Urothelium cell line (cell line): ENCODE data around the gene MAP6.
"Not testable (repeated sequence)": the region's sequence is repeated elsewhere in the genome, so short reads cannot be mapped to it uniquely, and the experiment has no call there.

Source experiments
- DNase-seq: peaks from one replicate; pipeline ENCODE4 v3.0.0; 2011; ENCODE audit warnings: low spot score, mixed read lengths
- FAIRE-seq: peaks from 2 replicates; lab custom pipeline; 2011; peaks lifted over from hg19 to GRCh38; lab: Jason Lieb, UNC

Gene MAP6

DNA sequence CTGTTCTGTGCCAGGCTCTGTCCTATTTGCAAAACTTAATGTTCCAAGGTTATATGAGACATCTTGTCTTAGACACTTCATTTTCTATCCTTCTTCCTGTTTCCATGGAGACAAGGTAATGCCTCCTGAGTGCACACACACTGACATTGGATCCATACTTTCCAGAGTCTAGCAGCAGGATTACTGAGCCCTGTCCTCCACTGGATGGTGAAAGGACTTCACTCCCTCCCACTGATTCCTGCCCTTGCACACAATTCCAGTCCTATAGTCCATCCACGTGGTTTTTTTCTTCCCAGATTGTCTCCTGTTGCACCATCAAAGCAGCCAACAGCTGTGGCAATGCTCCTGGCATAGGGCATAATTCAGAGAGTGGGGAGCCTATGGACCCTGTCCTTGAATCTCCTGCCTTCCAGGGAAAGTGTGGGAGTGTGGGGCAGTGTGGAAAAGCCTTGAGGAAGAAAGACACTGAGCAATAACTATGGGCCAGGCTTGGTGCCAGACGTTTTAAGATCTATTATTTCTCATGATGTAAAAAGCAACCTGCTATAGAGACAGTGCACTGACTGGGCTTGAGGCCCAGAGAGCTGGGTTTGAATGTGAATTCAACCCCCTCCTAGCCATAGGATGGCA lies 75.4 kb downstream of the MAP6 start:
- FAIRE-seq (no peak), DNase-seq (no peak)

DNA sequence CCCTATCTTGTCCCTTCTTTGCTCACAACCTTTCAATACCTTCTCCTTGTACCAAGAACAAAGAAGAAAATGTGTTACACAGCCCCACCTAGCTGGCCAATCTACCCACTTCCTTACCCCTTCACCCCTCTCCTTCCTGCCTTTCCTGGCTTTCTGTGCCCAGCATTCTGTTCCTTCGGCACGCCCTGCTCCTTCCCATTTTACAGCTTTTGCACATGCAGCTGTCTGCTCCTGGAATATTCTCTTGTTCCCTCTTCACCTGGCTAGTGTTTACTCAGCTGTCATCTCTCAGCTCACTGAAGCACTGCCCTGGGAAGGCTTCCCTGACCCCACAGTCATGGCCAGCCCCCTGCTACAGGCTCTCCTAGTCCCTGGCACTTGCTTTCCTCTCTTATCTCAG lies 76.1 kb downstream of the MAP6 start:
- no peak for DNase-seq
- FAIRE-seq: no peak

DNA sequence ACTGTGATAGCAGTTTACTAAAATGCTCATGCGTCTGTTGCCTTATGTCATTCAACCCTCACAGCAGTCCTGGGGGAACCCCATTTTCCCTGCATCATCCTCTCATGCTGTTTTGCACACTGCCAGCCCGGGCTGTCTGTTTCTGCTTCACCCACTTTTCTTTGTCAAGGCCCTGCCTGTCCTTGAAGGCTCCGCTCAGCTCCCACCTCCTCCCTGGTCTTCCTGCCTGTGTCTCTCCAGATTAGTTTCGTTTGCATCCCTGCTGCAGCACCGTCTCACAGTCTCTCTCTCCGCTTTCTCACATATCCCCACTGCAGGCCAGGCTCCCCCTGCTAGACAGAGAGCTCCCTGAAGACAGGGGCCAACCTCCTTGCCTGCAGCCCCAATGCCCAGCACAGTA lies 76.9 kb downstream of the MAP6 start:
- DNase-seq (no peak), FAIRE-seq (no peak)

DNA sequence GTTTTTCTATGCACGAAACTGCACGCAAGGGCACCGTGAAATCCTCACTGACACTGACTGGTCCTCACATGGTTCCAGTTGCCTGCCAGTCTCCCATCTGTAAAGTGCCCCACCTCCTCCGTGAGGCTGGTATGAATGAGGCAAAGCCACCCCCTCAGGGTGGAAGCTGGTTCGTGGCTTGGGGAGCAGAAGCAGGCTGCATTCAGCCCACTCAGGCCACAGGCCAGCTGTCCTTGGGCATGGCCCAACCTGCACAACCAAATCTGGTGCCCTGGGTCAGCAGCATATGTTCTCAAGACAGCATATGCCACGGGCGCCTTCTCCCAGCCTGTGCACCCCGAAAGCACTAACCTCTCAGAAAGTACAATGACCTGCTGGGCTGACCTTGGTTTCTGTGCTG lies 77.5 kb downstream of the MAP6 start:
- no peak for DNase-seq
- FAIRE-seq: no peak

DNA sequence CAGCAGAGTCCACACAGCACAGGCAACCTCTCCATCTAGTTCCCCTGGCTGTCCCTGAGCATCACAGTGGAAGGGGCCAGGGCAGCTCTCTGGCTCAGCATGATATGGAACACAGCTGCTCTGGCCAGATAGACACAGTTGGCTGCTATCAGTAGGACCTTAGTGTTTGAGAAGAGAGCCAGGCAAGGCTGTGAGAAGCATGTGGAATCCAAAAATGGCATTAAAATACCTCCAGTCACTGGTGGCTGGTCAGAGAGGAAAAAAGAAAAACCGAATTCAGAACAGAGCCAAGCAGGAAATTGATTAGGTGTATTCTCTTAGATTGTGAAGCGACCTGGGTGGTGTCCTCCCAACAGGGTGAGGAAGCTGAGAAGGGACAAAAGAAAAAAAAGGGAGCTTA lies 78.9 kb downstream of the MAP6 start:
- FAIRE-seq (no peak), DNase-seq (no peak)

DNA sequence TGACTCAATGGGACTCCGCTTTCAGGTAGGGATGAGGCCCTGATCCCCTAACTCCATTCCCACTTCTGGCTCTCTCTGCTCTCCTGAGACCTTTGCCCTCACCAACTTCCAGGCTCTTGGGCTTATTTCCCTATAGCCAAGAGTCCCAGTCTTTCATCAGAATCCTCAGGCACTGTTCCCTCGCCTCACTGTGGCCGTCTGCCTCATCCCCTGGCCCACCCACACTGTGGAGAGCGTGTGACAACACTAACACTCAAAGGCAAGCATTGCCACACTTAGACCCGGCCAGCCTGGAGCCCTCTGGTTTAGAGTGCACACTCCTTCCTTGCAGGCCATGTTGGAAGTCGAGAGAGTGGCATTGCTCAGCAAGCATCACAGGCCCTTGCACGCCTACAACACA lies 79.8 kb downstream of the MAP6 start:
- DNase-seq (no peak), FAIRE-seq (no peak)

DNA sequence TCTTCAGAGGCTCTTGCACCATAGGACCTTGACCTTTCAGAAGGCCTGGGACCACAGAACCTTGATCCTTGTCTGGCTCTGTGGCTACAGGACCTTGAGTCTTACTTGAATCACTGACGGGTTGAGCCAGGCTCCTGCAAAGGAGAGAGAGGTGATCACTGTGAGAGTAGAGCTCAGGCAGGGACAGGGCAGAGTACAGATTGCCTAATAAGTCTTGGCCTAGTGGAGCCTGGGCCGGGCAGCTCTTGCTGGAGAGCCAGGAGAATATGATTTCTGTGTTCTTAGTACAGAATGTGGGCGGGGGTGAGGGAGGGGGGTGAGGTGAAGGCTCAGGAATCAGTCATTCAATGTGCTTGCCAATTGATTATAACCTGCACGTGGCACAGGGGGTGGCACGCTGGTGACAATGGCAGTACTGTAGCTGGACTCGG lies 80.8 kb downstream of the MAP6 start:
- no peak for FAIRE-seq
- DNase-seq: no peak

DNA sequence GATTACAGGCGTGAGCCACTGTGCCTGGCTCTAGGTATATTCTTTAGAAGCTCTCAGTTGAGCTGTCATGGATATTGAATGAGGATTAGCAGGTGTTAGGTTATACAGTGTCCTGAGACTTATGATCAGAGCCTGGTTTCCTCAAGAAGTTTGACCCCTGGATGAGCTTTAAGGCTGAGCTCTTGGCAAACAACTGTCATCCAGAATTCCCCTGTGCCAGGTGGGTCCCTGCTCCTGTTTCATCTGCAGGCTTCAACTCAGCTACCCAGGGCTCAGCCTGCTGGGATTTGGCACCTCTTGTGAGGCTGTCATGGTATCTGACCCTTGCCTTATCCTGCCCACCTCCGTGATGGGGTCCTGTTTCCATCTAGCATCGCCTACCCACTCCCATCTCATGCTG lies 82.4 kb downstream of the MAP6 start:
- DNase-seq (no peak), FAIRE-seq (no peak)

DNA sequence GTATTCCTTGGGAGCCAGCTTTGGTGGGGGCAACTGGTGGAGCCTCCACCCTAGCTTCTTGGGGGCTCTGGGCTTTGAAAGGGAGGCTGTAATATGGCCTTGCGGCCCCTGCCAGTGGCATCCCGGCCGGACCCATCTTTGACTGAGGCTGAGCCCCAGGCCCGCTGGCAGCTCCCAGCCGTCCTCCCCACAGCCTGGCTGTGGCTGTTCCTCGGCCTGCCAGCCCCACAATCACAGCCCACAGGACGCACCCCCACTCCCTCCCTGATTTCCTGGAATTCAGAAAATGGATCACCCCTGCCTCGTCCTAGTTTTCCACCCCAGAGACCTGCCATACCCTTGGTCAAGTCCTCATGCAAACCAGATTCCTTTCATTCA lies 83.6 kb downstream of the MAP6 start:
- DNase-seq: no peak
- no peak for FAIRE-seq

DNA sequence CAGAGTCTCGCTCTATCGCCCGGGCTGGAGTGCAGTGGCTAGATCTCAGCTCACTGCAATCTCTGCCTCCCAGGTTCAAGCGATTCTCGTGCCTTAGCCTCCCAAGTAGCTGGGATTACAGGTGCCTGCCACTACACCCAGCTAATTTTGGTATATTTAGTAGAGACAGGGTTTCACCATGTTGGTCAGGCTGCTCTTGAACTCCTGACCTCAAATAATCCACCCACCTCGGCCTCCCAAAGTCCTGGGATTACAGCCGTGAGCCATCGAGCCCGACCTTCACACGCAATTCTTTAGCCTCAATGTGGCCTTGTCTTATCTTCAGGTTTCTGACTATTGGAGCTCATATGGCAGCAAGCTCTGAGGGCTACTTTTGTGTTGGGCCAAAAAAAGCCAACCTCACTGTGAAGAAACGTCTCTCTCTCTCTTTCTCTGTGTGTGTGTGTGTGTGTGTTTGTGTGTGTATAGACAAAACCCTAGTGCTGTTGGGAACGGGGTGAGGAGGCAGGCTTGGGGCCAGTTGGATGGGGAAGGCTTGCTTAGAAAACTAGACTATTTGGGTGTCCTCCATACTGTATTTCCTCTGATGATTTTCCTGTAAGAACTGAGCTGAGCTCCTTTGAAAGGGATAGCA lies 84.1 kb downstream of the MAP6 start:
- FAIRE-seq, DNase-seq: not testable (repeated sequence)

DNA sequence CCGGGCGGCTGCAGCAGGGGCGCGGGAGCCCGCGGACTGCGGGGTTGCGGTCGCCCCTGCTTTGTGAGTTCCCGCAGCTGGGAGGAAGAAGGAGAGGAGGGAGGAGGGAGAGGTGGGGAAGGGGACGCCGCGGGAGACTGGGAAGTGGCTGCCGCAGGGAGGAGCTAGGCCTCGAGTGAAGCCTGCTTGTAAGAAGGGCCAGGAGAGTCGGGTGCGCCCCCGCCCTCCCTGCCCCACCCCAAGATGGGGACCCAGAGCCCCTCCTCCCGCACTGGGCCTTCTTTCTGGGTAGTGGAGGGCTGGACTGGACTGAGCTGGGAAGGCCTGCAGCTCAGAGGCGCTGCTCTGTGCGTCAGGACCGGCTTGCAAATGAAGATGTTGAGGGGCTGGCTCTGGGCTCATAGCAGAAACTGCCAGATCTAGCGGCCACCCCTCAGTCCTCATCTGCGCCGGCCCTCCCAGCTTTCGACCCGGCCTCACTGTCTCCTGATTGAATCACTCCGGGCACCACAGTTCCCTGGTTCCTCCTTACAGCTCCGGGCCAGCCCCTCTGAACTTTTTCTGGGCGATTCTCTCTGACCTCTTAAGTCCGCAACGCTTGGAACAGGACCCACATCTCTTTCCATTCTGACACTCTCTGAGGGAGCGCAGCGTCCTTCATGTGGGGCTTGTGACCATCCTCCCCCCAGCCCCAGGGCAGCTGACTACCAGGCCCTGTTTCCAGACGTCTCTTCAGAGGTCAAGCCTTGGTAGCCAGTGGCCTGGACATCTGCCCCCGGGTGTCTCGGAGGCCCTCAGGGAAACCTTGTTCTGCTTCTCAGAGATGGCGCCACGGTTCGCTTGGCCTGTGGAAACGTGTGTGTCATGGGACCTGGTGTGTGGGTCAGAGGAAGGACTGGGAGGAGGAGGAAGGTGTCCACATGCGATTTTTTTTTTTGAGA lies 84.8 kb downstream of the MAP6 start:
- peak; percentile 58 for DNase-seq
- no peak for FAIRE-seq

DNA sequence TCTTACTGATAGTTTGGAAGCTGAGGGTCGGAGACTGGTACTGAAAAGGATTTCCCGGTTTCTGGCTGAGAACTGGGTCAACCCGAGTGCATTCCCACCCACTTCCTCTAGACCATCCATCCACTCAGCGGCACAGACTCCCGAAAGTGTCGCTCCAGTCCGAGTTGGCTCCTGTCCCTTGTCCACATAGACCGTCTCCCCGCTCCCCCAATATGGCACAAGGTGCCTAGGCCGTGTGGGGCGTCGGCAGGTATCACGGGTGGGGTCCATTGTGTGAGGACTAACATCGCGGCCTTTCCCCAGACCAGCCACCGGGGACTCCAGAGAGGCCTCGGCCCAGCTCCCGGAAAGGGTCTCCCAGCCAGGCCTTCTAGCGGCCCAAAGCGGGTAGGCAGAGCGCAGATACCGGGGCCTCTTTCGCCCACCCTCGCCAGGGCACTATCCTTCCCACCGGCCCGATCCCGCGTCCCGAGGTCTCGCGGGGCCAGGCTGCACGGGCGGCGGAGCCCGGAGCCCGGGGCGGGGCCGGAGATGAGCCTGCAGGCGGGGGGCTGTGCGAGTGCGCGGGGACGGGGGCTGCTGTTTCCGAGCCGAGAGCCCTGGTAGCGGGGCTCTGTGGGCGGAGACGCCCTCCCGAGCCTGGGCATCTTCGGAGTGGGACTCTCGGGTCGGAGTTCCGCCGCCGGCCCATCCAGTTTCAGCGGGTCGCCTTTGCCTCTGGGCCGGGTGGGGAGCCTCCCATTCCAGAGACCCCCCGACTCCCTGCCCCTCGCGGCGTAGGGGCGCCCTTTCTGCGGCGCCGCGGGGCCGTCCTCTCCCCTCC lies 85.7 kb downstream of the MAP6 start:
- DNase-seq: peak; percentile 95
- FAIRE-seq: no peak

DNA sequence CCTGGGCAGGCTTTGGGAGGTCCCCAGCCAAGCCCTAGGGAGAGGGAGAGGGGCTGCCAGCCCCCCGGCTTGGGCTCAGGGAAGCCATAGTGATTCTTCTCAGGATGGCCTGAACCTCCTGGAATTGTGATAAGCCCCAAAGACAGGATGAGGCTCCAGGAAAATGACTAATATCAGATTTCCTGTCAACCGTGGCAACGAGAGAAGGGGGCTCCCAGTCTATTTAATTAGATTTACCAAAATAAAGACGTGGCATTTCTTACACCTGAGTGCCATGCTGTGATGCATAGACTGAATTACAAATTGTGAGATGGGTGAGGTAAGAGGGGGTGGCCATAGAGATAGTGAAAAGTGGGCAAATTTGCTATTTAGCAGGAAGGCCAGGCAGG lies 86.3 kb downstream of the MAP6 start:
- DNase-seq: no peak
- no peak for FAIRE-seq

DNA sequence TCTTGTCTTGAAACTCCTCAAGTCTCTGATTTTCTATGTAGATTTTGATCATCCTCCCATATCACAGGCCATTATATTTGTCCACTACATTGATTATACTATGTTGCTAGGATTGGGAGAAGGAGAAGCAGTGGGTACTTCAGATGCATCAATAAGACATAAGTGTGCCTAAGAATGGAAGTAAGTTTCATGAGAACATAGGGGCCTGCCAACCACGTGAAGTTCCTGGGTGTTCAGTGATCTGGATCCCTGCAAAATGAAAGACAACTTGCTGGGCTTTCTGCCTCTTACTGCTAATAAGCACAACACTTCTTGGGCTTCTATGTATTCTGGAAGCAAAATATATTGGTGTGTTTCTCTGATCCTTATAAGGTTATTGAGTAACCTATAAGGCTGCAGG lies 89.0 kb downstream of the MAP6 start:
- FAIRE-seq: no peak
- DNase-seq: no peak

DNA sequence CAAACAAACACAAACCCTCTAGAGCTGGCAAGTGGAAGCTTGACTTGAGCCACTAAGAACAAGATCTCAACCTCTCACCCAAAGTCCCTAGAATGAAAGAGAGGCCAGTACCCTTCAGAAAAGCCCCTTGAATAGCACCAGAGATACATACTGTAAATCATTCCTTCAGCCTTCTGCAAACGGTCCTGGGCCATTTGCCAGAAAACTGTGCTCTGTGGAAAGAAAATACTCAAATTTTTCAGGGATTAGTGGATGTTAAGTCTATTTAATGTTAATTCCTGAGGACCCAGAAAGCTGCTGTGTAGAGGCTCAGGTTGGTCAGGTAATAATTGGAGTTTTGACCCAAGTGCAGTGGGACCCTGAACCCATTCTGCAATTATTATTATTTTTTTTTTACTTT lies 89.9 kb downstream of the MAP6 start:
- DNase-seq (no peak), FAIRE-seq (no peak)

DNA sequence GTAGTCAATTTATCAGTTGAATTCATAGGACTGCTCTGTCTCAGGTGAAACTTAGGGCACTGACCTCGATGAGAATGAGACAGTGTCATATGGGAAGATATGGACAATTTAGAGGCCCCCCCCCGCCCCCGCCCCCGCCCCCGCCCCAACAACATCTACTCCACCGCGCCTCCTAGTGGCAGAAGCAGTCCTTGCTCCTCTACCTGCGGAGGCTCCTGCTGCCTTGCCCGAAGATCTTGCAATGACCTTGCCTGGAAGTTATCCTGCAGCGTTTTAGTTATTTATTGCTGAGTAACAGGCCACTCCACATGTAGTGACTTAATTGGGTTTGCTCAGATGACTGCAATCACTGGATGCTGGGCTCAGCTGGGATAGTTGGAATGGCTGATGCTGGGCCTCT lies 91.6 kb downstream of the MAP6 start:
- FAIRE-seq (no peak), DNase-seq (peak; percentile 77)

DNA sequence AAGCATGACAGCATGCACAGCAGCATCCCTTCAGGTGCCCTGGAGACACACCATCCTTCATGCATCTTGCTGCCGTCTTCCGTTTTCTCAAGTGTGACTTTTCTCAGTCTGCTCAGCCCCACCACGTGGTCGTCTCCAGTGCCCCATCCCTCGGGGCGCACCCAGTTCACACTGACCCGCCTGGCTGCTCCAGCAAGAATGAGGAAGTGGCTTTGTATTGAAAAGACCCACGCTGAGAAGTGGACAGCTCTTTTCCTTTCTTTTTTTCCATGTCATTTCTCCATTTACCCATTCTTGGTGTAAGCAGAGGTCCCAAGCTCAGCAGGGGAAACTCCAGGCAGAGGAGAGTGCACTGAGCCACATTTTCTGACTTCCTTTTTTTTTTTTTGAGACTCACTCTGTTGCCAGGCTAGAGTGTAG lies 92.3 kb downstream of the MAP6 start:
- no peak for DNase-seq

DNA sequence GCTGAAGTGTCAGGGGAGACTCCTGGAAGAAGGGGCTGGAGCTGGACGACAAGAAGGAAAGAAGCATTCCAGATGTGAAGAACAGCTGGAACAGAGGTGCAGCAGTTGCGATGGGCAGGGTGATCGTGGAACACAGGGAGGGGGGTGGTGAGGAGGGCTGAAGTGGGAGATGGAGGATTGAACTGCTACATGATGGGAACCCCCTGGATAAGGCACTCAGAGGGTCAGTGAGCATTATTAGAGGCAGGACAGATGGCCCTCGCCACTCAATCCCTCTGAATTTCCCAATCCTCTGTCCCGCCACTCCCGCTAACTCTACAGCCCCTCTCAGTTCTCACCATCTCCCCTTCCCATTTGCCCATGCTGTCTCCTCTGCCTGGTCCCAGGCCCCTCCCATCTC lies 92.8 kb downstream of the MAP6 start:
- DNase-seq (no peak), FAIRE-seq (no peak)

More for the DNA sequence above, 92.3 kb downstream of the MAP6 start:
- FAIRE-seq: no peak

DNA sequence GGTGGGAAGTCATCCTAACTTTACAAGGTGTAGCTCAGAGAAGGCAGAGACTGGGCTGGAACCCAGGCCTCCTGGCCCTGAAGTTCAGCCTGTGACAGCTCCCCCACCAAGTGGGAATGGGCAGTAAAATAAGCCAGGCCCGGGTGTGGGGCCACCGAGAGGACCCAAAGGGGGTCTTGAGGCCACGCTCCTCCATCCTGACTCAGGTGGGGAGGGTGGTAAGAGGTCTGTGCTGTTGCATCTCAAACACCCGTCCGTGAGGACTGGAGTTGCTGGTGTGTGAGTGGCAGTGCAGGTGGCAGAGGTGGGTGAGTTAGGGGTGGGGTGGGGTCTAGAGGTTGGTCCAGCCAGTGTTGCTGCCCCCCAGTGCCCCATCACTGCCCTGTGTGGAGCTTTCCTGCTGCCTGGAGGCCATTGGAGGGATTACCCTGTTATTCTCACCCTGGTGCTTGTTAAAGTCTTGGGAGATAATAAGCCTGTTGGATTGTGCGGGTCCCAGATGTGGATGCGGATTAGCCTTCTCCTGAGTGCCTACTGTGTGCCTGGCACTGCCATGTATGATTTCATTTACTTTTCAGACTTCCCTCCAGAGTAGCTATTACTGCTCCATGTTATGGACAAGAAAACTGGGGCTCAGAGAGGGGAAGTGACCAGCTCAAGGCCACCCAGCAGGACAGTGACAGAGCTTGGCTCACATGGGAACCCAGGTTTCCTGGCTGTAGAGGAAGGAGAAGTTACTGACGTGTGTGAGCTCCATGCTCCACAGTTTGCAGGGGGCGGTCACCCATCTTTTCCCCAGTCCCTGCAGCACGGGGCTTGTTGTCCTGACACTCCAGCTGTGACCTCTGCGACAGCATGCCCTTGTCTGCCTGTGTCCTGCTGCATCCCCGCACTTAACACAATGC lies 93.9 kb downstream of the MAP6 start:
- DNase-seq (no peak), FAIRE-seq (no peak)

DNA sequence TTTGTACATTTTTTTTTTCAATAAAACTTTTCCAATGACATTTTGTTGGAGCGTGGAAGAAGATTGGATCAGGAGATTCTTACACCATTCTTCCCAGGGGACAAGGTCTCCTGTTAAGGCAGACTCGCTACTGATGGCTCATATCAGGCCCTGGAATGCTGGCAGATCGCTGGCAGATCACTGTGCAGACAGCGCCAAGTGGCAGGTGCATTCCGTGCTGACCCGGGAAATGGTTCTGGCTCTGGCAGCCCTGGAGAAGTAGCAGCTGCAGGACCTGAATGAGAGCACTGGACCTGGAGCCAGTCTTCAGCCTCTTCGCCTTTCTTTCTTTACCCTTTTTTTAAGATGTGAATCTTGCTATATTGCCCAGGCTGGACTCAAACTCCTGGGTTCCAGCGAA lies 96.1 kb downstream of the MAP6 start:
- FAIRE-seq (no peak), DNase-seq (no peak)
